ENCODE results near the gene GNPTAB. TPM values are rescaled to one million over a fixed set of nuclear protein-coding genes. Genes with fewer than 3 reads are reported as not detected.

GNPTAB gene
- total RNA-seq, 1 experiment from 2014 or later: 14.8 TPM

DNA sequence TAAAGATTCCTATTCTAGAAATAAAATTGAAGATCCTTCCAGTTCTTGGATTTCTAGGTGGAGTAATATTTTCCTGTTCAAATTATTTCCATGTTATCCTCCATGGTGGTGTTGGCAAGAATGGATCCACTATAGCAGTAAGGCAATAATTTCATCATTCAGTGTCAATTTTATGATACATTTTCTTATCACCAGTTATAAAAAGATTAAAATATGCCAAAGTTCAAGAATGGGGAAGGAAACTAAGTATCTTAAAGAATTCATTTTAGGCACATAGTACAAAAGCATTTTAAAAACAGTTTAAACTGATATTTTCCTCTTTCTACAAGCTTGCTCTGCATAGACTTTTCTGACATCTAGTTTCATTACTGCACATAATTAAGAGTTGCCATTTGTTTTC lies 110.6 kb downstream of the GNPTAB start:
- Mint-ChIP-seq H3K4me1 (ENCODE audit: insufficient read depth, unreplicated experiment) (peaks cover 5% of the 10 kb centered on the region), H3K27ac (ENCODE audit: low read depth, unreplicated experiment) (no peak overlapping the region), H3K27me3 (ENCODE audit: insufficient read depth, unreplicated experiment) (no peaks in the 10 kb centered on the region), H3K9me3 (ENCODE audit: unreplicated experiment) (no peaks in the 10 kb centered on the region), H3K4me3 (ENCODE audit: unreplicated experiment) (no peak overlapping the region), H3K36me3 (ENCODE audit: insufficient read depth, unreplicated experiment) (peaks cover 56% of the 10 kb centered on the region)
- intact Hi-C loops (cut with micrococcal nuclease): no loop called here
- CTCF ChIA-PET: no interaction called here
- POLR2A ChIA-PET: no interaction called here
- DNase-seq (ENCODE audit: unreplicated experiment): no peak
- TF ChIP-seq, protein P1, sequence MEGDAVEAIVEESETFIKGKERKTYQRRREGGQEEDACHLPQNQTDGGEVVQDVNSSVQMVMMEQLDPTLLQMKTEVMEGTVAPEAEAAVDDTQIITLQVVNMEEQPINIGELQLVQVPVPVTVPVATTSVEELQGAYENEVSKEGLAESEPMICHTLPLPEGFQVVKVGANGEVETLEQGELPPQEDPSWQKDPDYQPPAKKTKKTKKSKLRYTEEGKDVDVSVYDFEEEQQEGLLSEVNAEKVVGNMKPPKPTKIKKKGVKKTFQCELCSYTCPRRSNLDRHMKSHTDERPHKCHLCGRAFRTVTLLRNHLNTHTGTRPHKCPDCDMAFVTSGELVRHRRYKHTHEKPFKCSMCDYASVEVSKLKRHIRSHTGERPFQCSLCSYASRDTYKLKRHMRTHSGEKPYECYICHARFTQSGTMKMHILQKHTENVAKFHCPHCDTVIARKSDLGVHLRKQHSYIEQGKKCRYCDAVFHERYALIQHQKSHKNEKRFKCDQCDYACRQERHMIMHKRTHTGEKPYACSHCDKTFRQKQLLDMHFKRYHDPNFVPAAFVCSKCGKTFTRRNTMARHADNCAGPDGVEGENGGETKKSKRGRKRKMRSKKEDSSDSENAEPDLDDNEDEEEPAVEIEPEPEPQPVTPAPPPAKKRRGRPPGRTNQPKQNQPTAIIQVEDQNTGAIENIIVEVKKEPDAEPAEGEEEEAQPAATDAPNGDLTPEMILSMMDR (IDR thresholded peaks at IDR 0.05; ENCODE audit: unreplicated experiment): no peak
- BruUV-seq (replicated peaks): no TSS peak

GRCh38 chr12:101719566-101719965 lies 111.2 kb downstream of the GNPTAB start:
- intact Hi-C loops (cut with micrococcal nuclease): no loop called here
- POLR2A ChIA-PET: no interaction called here
- no peak for DNase-seq (ENCODE audit: unreplicated experiment)
- Mint-ChIP-seq H3K9me3 (ENCODE audit: unreplicated experiment) (no peaks in the 10 kb centered on the region), H3K36me3 (ENCODE audit: insufficient read depth, unreplicated experiment) (peaks cover 51% of the 10 kb centered on the region), H3K4me3 (ENCODE audit: unreplicated experiment) (no peak overlapping the region), H3K27me3 (ENCODE audit: insufficient read depth, unreplicated experiment) (no peaks in the 10 kb centered on the region), H3K4me1 (ENCODE audit: insufficient read depth, unreplicated experiment) (peaks cover 5% of the 10 kb centered on the region), H3K27ac (ENCODE audit: low read depth, unreplicated experiment) (no peak overlapping the region)
- CTCF ChIA-PET: interaction anchor here (0.7 kb wide), 1 partner anchor 54 kb away, joined by 3 read pairs; no protein-coding TSS in a partner anchor
- BruUV-seq (replicated peaks): no TSS peak
- TF ChIP-seq, protein P1 (IDR thresholded peaks at IDR 0.05; ENCODE audit: unreplicated experiment): no peak

DNA sequence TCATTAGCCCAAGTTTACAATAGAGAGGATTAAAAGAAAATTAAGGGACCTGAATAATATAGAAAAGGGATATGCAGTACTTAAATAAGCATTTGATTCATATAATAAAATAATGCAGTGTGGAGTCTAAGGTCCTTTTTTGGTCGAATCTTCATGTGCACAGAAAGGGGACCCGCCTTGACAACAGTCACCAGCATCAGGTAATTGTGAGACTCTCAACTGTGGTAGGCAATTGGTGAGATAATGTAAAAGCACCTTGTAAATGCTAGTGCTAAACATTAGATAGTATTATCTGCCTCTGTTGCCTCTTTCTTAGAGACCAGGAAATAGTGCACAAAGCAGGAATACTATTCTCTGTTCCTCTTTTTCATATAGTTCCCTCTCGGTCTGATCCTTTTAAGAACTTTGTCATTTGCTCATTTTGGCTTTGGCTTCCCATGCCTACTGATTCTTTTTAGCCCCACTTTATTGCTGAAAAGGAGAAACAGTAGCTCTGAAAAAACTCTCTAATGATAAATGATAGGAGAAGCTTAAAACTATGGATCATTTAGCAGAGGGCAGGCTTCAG lies 115.8 kb downstream of the GNPTAB start:
- Mint-ChIP-seq H3K27me3 (ENCODE audit: insufficient read depth, unreplicated experiment) (no peaks in the 10 kb centered on the region), H3K36me3 (ENCODE audit: insufficient read depth, unreplicated experiment) (peaks cover 16% of the 10 kb centered on the region), H3K9me3 (ENCODE audit: unreplicated experiment) (no peaks in the 10 kb centered on the region), H3K4me3 (ENCODE audit: unreplicated experiment) (no peak overlapping the region), H3K27ac (ENCODE audit: low read depth, unreplicated experiment) (no peak overlapping the region), H3K4me1 (ENCODE audit: insufficient read depth, unreplicated experiment) (peaks cover 10% of the 10 kb centered on the region)
- no TSS peak for BruUV-seq (replicated peaks)
- TF ChIP-seq, protein P1 (IDR thresholded peaks at IDR 0.05; ENCODE audit: unreplicated experiment): no peak
- intact Hi-C loops (cut with micrococcal nuclease): no loop called here
- POLR2A ChIA-PET: interaction anchor here (0.6 to 0.7 kb wide), 4 partner anchors 11 to 331 kb away, joined by 3 to 4 read pairs (median 3); no protein-coding TSS in a partner anchor
- DNase-seq (ENCODE audit: unreplicated experiment): no peak
- CTCF ChIA-PET: no interaction called here

- ChIA-PET POLR2A (interaction anchor here (0.8 kb wide), 1 partner anchor 12 kb away, joined by 4 read pairs; no protein-coding TSS in a partner anchor), CTCF (interaction anchor here (0.6 kb wide), 2 partner anchors 104 to 311 kb away, joined by 3 read pairs; no protein-coding TSS in a partner anchor)
- Mint-ChIP-seq H3K27me3 (ENCODE audit: insufficient read depth, unreplicated experiment) (no peaks in the 10 kb centered on the region), H3K4me1 (ENCODE audit: insufficient read depth, unreplicated experiment) (peaks cover 10% of the 10 kb centered on the region), H3K36me3 (ENCODE audit: insufficient read depth, unreplicated experiment) (peaks cover 13% of the 10 kb centered on the region), H3K9me3 (ENCODE audit: unreplicated experiment) (no peaks in the 10 kb centered on the region), H3K27ac (ENCODE audit: low read depth, unreplicated experiment) (no peak overlapping the region), H3K4me3 (ENCODE audit: unreplicated experiment) (no peak overlapping the region)
- no TSS peak for BruUV-seq (replicated peaks)
- DNase-seq (ENCODE audit: unreplicated experiment): no peak
- intact Hi-C loops (cut with micrococcal nuclease): no loop called here
- TF ChIP-seq, protein P1 (IDR thresholded peaks at IDR 0.05; ENCODE audit: unreplicated experiment): no peak
Observed at GRCh38 chr12:101713930-101714329, 116.8 kb downstream of the GNPTAB start.
